Endothelial cell of umbilical vein (primary cell): ENCODE data around the gene FGF12. TPM values are rescaled to one million over a fixed set of nuclear protein-coding genes. Genes with fewer than 3 reads are reported as not detected.

ENCODE experiments used
- BruUV-seq: library from RNA; stranded (reverse); fragments of 400-500 nt; replicated peaks from 2 replicates; lab custom pipeline; 2021; lab: Mats Ljungman, UMichigan
- CTCF ChIA-PET: fragments of 300-600, 350-600 bp; sonication (Branson Sonifier 250); formaldehyde crosslinking; loops from one replicate; lab custom pipeline; 2021; ENCODE audit warnings: antibody characterized with exemption, inconsistent platforms; lab: Charles Lee
- POLR2A ChIA-PET: fragments of 300-600, 350-600 bp; sonication (Branson Sonifier 250); formaldehyde crosslinking; loops from one replicate; lab custom pipeline; 2021; ENCODE audit warnings: antibody characterized with exemption, inconsistent platforms; lab: Charles Lee
- DNase-seq: peaks from one replicate; pipeline ENCODE4 v3.0.0-alpha.2; 2011; ENCODE audit warnings: low read depth, low spot score
- FAIRE-seq: peaks from 2 replicates; lab custom pipeline; 2011; peaks lifted over from hg19 to GRCh38; lab: Jason Lieb, UNC
- H2AFZ ChIP-seq: 2 replicates; pipeline ENCODE4 v1.6.0; 2012; ENCODE audit warnings: low read depth, low read length, control low read depth, inconsistent platforms
- H3K27ac ChIP-seq: 2 replicates; pipeline ENCODE4 v1.5.1; 2011; ENCODE audit warnings: low read depth, mild to moderate bottlenecking, control low read depth, low read length, moderate library complexity; ENCODE audit not compliant: insufficient read depth
- H3K27me3 ChIP-seq, 2 experiments: 2 replicates each; pipeline versions ENCODE4 v1.6.0 to v1.6.1; 2011; ENCODE audit warnings: low read length in 2 of 2, mixed read lengths in 1 of 2; ENCODE audit not compliant: control insufficient read depth in 2 of 2, insufficient read depth in 2 of 2
- H3K36me3 ChIP-seq, 2 experiments: 2 replicates in 1 of 2; 3 replicates in 1 of 2; pipeline ENCODE4 v1.5.1; 2011; ENCODE audit warnings: low read length in 2 of 2, mild to moderate bottlenecking in 1 of 2, moderate library complexity in 1 of 2; ENCODE audit not compliant: control insufficient read depth in 2 of 2, insufficient read depth in 2 of 2; ENCODE audit errors: extremely low read depth in 1 of 2
- H3K4me1 ChIP-seq: 3 replicates; pipeline ENCODE4 v1.5.1; 2011; ENCODE audit warnings: mild to moderate bottlenecking, low read length; ENCODE audit not compliant: control insufficient read depth, insufficient read depth; ENCODE audit errors: extremely low read depth
- H3K4me2 ChIP-seq: 2 replicates; pipeline ENCODE4 v1.6.1; 2011; ENCODE audit warnings: low read length, control low read depth, mixed read lengths; ENCODE audit not compliant: insufficient read depth
- H3K4me3 ChIP-seq, 3 experiments: fragments of 200-600 bp in 1 of 3; sonication (generic), shearing (Covaris generic) in 1 of 3; replicated peaks in 1 of 3; 2 replicates each; pipeline ENCODE4 v1.5.1; 2011 to 2016; ENCODE audit warnings: control low read depth in 3 of 3, low read length in 3 of 3, mild to moderate bottlenecking in 2 of 3, inconsistent platforms in 1 of 3, low read depth in 1 of 3, moderate library complexity in 1 of 3; ENCODE audit not compliant: insufficient read depth in 1 of 3
- H3K79me2 ChIP-seq: 2 replicates; pipeline ENCODE4 v1.6.0; 2012; ENCODE audit warnings: low read length, inconsistent platforms; ENCODE audit not compliant: control insufficient read depth, insufficient read depth
- H3K9ac ChIP-seq: replicated peaks from 2 replicates; pipeline ENCODE3; 2011; ENCODE audit warnings: low read length, control low read depth; ENCODE audit not compliant: insufficient read depth; ENCODE audit errors: extremely low read depth
- H3K9me1 ChIP-seq: replicated peaks from 3 replicates; pipeline ENCODE4 v1.6.0; 2011; ENCODE audit warnings: mild to moderate bottlenecking, low read length; ENCODE audit not compliant: control insufficient read depth, insufficient read depth; ENCODE audit errors: extremely low read depth
- H3K9me3 ChIP-seq: replicated peaks from 2 replicates; pipeline ENCODE4 v1.5.1; 2012; ENCODE audit warnings: low read length, inconsistent platforms; ENCODE audit not compliant: control insufficient read depth, insufficient read depth
- H4K20me1 ChIP-seq: replicated peaks from 2 replicates; pipeline ENCODE3; 2011; ENCODE audit warnings: mild to moderate bottlenecking, low read length; ENCODE audit not compliant: control insufficient read depth, insufficient read depth; ENCODE audit errors: extremely low read depth
- CTCF ChIP-seq, 2 donors: IDR thresholded peaks; 1 replicate in 1 of 2; 2 replicates in 1 of 2; pipeline ENCODE4 v1.5.1; 2011; ENCODE audit warnings: low read length in 2 of 2, mild to moderate bottlenecking in 2 of 2, moderate library complexity in 2 of 2, control low read depth in 1 of 2, inconsistent platforms in 1 of 2, low read depth in 1 of 2; ENCODE audit not compliant: insufficient read depth in 1 of 2; ENCODE audit errors: extremely low read depth in 1 of 2
- GATA2 ChIP-seq: IDR thresholded peaks from 2 replicates; pipeline ENCODE4 v1.7.0; 2011; ENCODE audit warnings: low read depth, mild to moderate bottlenecking, moderate library complexity, mixed read lengths, low read length; ENCODE audit not compliant: insufficient read length, insufficient read depth
- POLR2AphosphoS5 ChIP-seq: IDR thresholded peaks from 2 replicates; pipeline ENCODE4 v1.6.1; 2012; ENCODE audit warnings: low read depth, mild to moderate bottlenecking, control low read depth, low read length, moderate library complexity; ENCODE audit not compliant: insufficient read depth
- dilution Hi-C: fragments of 300-500 bp; cut with MboI; formaldehyde crosslinking; loops from one replicate; pipeline ENCODE4 v1.15.0; 2019; ENCODE audit warnings: low sequenced_read_pairs; ENCODE audit not compliant: extremely low pct_ligation_motif_present
- intact Hi-C: fragments of 100-400 bp; cut with micrococcal nuclease; formaldehyde crosslinking; loops from one replicate; pipeline ENCODE4 v1.10.0; 2022
- polyA plus RNA-seq, 4 experiments: library from polyadenylated mRNA; depleted of rRNA in 3 of 4; stranded (reverse) in 3 of 4; unstranded in 1 of 4; fragments of >200 nt; gene quantifications; 2 replicates each; pipeline versions ENCODE4 v1.2.1 to v1.2.3, GENCODE V29; 2011 to 2012; ENCODE audit warnings: missing spikeins in 1 of 4
- total RNA-seq: library from RNA; stranded (reverse); gene quantifications from 2 replicates; pipeline ENCODE4 v1.2.3, GENCODE V29; 2021
- TF ChIP-seq, protein P1 (sequence below): IDR thresholded peaks from 2 replicates; pipeline ENCODE4 v1.6.1; 2011; ENCODE audit not compliant: insufficient read depth, insufficient read length

The FGF12 gene
- total and polyA plus RNA-seq, 2 donors (not counting 3 experiments of a cell fraction or from before 2014, with no cell fraction given), result 0.72 to 2.5 TPM

GRCh38 chr3:192409838-192410683, 317.3 kb downstream of the FGF12 start:
- peak overlapping the region; percentile 83 for H3K4me2 ChIP-seq
- dilution Hi-C loops, result no loop called here
- CTCF ChIA-PET, result interaction anchor here (1.0 to 4.6 kb wide), 4 partner anchors 13 to 105 kb away, joined by 3 to 48 read pairs (median 7); no protein-coding TSS in a partner anchor

More at GRCh38 chr3:192409838-192410683, 317.3 kb downstream of the FGF12 start:
- no peaks in the 10 kb centered on the region for H3K9me3 ChIP-seq
- H2AFZ ChIP-seq, result peak overlapping the region; percentile 74
- POLR2A ChIA-PET, result interaction anchor here (0.7 kb wide), 1 partner anchor 295 kb away, joined by 9 read pairs; no protein-coding TSS in a partner anchor
- no peaks in the 10 kb centered on the region for H3K36me3 ChIP-seq
- H3K9me1 ChIP-seq, result no peaks in the 10 kb centered on the region
- H3K27me3 ChIP-seq, result peaks cover 0 to 3% of the 10 kb centered on the region in 2 experiments
- no TSS peak for BruUV-seq
- H3K79me2 ChIP-seq, result no peaks in the 10 kb centered on the region
- H3K9ac ChIP-seq, result peak overlapping the region; percentile 73
- DNase-seq, result peak; percentile 40
- no peak overlapping the region for H3K27ac ChIP-seq
- intact Hi-C loops, result loop anchor here (2.0 to 10.0 kb wide), 3 partner anchors 223 to 1175 kb away; no protein-coding TSS in a partner anchor
- H3K4me3 ChIP-seq, result peak overlapping the region; percentile 51 to 78 (median 63)
- TF ChIP-seq POLR2AphosphoS5 (no peak), CTCF (IDR thresholded peaks at IDR 0.05; ENCODE audit: extremely low read depth in 1 of 2, insufficient read depth in 1 of 2, low read depth in 1 of 2, low read length in 2 of 2) (peak in 1 of 2 donors; percentile 25), GATA2 (no peak)
- TF ChIP-seq, protein P1, sequence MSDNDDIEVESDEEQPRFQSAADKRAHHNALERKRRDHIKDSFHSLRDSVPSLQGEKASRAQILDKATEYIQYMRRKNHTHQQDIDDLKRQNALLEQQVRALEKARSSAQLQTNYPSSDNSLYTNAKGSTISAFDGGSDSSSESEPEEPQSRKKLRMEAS, result no peak
- FAIRE-seq, result peak; percentile 70
- H4K20me1 ChIP-seq, result no peaks in the 10 kb centered on the region
- H3K4me1 ChIP-seq, result peaks cover 20% of the 10 kb centered on the region
